HG03457 (cell line): Measurements from ENCODE around the gene FNIP1.
"Not testable (repeated sequence)": the region's sequence is repeated elsewhere in the genome, so short reads cannot be mapped to it uniquely, and the experiment has no call there.

Experiments used
- ATAC-seq: cut with Tn5 transposase; IDR thresholded peaks from one replicate; pipeline ENCODE4 v1.9.1; 2021; ENCODE audit warnings: moderate number of reproducible peaks; ENCODE audit not compliant: unreplicated experiment

FNIP1 gene

DNA sequence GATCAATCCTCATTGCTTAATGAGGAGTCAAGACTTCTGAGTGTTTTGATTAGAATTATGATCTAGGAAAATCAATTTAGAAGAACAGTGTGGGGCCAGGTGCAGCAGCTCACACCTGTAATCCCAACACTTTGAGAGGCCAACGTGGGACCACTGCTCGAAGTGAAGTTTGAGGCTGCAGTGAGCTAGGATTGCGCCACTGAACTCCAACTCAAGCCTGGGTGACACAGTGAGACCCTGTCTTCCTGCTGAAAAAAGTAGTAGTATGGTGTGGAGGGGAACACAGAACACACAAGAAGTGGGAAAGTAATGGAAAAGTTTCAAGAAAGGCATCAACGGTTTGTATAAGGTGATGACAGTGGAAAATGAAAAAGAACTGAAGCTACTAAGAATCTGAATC lies 9.1 kb downstream of the FNIP1 start:
- ATAC-seq, result no peak

DNA sequence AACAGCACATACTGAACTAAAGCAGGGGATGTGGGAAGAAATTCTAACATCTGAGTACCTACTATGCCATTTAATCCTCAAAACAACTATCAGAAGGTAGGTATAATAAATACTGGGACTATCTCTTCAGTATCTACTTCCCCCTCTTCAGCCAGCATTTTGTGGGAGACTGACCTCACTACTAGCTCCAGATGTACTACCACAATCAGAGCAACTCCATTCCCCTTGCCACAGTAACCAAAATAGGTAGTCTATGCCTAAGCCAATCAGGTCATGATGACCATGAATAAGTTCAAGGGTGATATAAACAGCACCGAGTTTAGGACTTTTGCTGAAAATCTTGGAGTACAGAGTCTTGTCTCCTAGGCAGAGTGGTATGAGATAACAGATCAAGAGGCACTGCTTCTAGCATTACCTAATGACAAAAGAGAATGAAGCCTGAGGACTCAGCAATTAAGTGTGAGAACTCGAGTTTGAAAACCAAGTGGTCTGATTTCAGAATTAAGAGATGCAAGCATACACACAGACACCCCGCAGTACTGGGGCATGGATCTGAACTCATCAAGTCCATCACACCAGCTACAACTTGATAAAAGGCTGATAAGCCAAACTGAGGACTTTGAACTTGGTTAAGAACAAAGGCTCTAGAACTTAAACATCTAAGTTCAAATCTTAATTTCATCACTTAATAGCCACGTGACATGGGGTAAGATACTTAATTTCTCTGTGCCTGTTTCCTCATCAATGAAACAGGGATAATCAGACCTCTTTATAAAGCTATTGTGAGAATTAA lies 9.7 kb downstream of the FNIP1 start:
- no peak for ATAC-seq

DNA sequence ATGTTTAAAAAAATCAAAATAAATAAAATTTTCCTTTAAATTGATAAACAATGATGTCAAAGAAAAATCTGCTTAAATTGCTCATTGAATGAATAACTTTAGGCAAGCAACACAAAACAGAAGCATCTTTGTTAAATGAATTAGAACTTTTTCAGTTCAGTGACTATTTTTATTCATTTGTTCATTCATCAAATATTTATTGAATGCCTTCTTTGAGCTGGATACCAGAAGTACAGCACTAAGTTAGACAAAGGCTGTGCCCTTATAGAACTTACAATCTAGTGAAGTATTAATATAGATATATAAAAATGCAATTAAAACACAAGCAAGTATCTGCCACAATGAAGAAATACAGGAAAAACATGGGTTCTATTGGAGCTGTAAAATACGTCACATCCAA lies 10.8 kb downstream of the FNIP1 start:
- no peak for ATAC-seq

DNA sequence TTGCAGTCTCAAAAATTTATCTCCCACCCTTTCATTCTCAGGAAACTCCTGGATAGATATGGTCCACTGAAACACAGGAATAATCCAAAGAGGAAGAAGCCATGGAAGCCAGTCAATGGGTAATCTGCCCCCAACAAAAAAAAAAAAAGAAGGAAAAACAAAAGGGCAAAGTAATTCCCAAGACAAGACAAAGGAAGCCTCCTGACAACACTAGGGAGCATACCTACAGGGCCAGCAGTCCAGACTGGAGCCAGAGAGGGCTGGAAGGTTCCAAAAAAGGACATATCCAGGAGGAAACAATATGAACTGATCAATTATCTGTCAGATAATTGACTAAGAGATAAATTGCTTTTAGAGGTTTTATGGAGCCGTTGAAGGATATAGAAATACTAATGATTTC lies 12.9 kb downstream of the FNIP1 start:
- ATAC-seq, result no peak

DNA sequence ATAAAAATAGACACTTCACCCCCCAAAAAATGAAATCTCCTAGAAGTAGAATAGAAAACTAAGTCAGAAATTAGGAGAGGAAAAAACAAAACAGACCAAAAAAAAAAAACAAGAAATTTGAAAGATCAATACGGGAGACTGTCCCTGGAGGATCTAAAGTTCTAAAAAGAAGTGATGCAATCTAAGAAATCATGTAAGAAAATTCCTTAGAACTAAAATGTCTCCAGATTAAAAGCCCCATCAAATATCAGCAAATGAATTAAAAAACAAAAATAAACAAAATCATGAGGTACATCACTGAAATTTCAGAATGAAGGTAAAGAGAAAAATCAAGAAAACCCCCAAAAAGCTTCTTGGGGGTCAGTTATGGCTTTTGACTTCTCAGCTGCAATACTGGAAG lies 13.5 kb downstream of the FNIP1 start:
- ATAC-seq, result no peak

DNA sequence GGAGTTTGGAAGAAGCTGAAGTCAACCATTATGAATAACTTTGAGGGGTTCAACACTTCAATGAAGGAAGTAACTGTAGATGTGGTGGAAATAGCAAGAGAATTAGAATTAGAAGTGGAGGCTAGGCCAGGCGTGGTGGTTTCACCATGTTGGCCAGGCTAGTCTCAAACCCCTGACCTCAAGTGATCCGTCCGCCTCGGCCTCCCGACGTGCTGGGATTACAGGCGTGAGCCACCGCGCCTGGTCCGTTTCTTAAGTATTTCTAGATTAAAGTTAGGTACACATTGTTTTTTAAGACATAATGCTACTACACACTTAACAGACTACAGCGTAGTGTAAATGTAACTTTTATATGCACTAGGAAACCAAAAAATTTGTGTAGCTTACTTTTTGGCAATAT lies 14.1 kb downstream of the FNIP1 start:
- ATAC-seq, result no peak

DNA sequence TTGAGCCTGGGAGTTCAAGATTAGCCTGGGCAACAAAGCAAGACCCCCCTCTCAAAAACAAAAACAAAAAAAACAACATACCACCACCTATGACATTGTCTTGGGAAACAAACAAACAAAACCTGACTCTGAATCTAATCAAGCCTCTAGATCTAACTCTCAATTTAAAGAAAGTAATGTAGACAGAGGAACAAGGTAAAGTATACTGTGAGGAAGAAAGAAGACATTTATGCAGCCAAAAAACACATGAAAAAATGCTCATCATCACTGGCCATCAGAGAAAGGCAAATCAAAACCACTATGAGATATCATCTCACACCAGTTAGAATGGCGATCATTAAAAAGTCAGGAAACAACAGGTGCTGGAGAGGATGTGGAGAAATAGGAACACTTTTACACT lies 18.7 kb downstream of the FNIP1 start:
- not testable (repeated sequence) for ATAC-seq

DNA sequence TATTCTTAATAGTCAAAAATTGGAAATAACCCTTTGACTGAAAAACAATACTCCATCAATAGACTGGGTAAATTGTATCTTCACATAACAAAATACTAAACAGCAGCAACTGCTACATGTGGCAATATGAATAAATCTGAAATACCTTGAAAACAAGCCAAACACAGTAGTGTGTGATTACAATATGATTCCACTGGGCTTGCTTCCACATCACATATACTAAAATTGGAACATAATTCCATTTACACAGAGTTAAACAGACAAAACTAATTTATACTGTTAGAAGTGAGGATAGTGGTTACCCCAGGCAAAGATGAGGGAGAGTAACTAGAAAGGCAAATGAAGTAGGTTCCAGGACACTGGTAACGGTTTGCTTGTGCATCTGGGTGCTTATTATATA lies 20.4 kb downstream of the FNIP1 start:
- no peak for ATAC-seq

DNA sequence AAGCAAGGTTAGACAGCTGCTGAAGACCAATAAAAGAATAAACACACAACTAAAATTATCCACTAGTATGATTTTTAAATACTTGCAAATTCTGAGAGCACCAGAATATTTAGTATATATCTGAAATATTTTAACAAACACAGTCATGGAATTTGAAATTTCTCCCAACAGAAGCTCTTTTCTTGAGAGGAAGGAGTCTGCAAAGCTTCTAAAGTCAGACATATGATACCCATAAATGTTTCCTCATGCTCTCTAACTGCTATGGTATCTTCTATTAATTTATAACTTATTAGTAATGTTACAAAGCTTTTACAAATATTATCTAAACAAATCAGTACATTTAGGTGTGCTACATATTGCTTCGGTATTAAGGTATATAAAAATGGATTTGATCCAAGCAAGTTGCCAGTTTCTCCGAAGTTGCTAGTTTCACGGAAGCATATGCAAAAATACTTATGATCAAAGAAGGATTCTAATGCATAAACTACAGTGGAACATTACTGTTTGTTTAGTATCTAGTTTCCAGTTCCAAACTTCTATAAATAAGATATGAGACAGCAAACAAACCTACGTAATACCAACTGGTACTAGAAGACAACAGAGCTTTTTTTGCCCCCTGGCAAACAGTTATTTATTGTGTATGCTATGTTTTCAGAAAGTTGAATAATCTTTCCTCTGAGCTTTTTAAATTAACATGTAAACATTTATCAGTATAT lies 22.0 kb downstream of the FNIP1 start:
- no peak for ATAC-seq

DNA sequence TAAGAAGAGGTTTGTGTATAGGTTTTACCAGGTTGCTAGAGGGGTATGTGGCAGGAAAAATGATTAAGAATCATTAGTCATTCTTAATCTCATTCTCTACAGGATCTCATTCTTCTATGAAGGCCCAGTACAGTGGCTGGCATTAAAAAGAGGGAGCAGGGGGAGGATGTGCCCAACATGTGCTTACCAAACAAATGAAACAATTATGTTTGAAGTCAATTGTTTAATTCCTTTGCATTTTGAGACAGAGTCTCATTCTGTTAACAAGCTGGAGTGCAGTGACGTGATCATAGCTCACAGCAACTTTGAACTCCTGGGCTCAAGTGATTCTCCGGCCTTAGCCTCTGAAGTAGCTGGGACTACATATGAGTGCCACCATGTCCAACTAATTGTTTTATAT lies 23.0 kb downstream of the FNIP1 start:
- no peak for ATAC-seq

DNA sequence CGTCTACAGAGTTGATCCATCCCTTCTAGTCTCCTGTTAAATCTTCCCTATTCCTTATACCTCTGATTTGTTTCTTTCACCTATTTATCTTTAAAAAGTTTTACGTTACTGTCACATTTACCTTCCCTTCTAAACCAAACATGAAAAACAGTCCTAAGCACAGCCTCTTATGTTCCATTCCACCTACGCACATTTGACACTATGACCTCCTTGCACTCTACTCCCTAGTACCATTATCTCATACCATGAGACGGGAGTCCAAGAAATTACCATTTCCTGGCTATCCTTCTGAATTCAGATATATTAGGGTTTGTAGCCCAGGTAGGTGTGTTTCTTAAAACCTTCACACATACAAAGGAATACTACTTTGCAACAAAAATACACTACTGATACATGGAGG lies 25.1 kb downstream of the FNIP1 start:
- ATAC-seq, result no peak

DNA sequence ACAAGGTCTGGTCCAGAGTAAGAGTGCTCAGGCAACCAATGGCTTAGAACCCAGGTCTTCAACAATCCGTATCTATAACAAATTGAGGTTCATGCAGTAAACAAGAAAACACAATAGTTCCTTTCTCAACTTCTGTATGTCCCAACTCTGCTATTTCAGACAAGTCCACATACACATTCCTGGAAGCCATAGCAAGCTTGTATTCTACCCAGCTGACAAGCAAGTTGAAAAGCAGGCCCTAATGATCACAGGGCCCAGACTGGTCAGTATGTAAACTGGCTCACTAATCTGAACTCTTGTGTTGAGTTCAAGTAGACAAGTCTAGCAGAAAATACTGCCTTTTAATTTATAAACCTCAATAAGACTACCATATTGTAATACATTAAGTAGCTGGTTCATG lies 26.9 kb downstream of the FNIP1 start:
- ATAC-seq, result no peak

DNA sequence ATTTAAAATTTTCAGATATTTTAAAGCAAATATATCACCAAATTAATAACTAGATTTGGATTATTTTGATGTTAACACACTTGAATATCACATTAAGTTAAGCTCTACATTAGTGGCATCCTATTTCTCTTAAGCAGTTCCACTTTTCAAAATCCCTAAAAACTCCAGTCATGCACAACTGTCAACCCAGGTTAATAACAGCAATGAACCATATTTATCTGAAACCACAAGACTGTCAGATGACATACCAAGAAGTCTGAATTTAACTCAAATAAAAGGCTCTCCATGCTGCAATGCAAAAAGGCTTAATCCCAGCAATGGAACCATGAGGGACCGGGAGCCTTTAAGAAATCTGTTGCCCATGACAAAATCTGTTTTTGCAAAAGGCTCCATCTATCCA lies 27.5 kb downstream of the FNIP1 start:
- ATAC-seq, result no peak

DNA sequence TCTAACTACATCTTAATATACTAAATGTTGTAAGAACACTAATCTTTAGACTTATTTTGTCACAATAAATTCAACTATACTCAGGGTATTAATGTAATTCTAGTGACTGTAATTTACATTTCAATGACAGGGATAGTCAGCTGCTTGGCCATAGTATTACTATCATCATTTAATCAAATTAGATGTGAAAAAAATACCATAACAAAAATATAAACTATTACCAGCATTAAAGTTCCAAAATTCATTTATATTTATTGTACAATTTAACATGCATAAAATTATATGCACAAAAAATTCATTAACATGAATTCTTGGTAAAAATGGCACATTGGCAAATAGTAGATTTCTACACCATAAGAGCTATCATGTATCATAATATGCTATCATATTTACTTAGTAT lies 28.9 kb downstream of the FNIP1 start:
- no peak for ATAC-seq

DNA sequence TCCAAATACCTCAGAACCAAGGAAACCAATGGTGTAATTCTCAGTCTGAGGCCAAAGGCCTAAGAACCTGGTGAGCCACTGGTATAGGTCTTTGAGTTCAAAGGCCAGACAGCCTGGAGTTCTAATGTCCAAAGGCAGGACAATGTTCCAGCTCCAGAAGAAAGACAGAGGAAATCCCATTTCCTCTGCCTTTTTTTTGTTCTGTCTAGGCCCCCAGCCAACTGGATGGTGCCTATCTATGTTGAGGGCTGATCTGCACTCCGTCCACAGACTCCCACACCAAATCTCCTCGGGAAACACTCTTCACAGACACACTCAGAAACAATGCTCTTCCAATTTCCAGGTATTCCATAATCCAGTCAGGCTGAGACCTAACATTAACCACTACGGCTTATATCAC lies 30.1 kb downstream of the FNIP1 start:
- ATAC-seq, result no peak

DNA sequence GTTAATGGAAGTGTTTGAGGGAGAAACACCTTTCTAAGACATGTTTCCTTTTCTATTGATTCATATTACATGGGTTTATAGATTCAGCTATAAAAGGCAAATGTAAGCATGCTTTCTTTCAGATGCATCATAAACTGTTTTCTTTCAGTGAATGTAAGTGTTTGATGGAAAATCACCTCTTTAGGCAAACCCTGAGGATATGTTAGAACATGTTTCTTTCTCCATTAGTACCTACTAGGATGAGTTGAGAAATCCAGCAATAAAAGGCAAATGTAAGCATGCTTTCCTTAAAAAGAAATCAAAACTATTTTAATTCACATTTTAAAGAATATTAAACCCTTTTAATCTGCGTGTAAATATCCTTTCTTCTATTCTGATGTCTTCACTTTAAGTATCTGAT lies 31.6 kb downstream of the FNIP1 start:
- ATAC-seq, result no peak

DNA sequence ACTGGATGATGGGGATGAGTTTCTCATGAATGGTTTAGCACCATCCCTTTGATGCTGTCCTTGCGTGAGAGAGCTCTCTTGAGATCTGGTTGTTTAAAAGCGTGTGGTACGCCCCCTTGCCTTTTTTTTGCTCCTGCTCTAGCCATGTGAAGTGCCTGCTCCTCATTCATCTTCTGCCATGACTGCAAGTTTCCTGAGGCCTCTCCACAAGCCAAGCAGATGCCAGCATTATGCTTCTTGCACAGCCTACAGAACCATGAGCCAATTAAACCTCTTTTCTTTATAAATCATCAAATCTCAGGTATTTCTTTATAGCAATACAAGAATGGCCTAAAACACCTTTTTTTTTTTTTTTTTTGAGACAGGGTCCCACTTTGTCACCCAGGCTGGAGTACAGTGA lies 32.8 kb downstream of the FNIP1 start:
- no peak for ATAC-seq

DNA sequence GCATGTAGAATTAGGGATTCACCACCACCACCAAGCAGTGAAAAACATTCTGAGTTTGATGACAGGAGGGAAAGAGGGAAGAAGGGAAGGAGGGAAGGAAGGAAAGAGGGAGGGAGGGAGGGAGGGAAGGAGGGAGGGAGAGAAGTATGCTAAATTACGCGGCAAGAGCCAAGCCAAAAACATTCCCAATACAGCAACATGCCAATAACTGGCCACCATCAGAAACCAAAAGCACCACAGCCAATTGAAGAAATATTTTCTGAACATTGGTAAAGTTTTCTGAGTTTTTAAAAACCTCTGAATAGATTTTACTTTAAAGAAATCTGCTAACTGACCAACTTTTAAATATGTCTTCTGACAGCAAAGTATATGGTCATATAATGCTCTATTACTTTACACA lies 36.0 kb downstream of the FNIP1 start:
- no peak for ATAC-seq

DNA sequence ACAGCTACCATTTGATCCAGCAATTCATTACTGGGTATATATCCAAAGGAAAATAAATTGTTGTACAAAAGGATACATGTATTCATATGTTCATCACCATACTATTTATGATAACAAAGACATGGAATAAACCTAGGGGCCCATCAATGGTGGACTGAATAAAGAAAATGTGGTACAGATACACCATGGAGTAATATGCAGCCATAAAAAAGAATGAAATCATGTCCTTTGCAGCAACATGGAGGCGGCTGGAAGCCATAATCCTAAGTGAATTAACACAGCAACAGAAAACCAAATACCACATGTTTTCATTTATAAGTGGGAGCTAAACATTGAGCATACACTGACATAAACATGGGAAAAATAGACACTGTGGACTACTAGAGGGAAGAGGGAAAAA lies 37.1 kb downstream of the FNIP1 start:
- ATAC-seq, result no peak

DNA sequence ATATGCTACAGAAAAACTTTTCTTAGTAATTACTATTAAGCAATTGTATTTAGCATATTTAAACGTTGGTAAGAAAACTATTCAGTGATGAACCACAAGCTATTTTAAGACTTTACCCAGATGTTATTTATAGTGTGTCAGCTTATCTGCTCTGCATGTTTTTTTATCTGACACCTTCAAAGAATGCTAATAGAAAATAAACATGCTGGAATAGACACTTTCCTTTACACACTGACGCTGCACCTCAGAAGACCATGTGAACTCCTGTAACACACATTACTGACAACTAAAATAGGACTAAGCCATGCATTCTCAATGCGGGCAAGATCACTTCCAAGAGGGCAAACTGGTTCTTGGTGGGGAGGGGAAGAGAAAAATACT lies 38.3 kb downstream of the FNIP1 start:
- no peak for ATAC-seq

DNA sequence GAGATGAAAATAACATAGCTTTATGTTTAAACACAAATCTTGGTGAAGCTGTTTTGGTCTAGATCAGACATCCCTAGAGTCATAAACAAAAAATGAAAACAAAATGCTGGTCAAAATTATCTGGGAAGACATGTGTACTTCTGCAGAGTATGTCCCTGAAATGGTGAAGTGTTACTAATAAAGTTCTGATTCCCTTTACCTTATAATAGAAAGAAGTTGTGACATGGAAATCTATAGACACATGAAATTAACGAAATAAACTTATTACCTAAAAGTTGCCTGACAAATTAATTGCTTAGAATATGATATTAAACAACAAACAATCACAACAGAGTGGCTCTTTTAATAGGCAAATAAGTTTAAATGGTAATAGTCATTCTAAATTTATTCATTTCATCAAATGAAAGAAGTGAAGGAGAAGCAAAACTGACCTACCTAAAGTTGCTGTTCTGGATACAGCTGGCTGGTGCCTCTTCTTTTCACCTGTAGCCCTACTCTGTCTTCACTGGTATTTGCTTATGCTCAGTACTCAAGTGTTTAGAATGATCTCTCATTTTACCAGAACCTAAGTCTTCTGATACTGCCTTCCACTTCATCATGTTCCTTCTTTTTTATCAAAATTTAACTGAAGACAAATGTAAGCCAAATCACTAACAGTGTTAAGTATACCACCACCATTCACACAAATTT lies 38.8 kb downstream of the FNIP1 start:
- no peak for ATAC-seq

DNA sequence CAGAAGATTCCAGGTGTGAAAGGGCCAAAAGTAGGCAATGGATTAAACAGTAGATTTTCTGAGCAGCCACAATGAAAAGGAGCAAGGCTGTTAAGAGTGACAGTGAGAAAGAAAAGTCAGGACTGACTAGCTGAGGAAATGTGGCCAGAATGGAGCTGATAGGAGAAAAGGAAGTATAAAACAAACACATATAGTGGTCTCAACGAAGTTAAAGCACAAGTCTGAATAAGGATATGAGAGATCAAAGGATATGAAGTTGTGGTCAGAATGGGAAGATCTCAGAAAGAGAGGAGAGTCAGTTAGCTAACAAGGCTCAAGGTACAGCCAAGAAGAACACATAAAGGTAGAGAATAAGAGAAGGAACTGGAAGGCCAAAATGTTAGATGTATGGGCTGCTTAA lies 39.9 kb downstream of the FNIP1 start:
- no peak for ATAC-seq
